NCI-H1694 treated with DMSO at 0.1 percent for 48 hours (cell line): ENCODE results near the gene SLX4IP.

Experiments
- DNase-seq: peaks from one replicate; lab custom pipeline; 2025; lab: John Stamatoyannopoulos, UW

SLX4IP gene

DNA sequence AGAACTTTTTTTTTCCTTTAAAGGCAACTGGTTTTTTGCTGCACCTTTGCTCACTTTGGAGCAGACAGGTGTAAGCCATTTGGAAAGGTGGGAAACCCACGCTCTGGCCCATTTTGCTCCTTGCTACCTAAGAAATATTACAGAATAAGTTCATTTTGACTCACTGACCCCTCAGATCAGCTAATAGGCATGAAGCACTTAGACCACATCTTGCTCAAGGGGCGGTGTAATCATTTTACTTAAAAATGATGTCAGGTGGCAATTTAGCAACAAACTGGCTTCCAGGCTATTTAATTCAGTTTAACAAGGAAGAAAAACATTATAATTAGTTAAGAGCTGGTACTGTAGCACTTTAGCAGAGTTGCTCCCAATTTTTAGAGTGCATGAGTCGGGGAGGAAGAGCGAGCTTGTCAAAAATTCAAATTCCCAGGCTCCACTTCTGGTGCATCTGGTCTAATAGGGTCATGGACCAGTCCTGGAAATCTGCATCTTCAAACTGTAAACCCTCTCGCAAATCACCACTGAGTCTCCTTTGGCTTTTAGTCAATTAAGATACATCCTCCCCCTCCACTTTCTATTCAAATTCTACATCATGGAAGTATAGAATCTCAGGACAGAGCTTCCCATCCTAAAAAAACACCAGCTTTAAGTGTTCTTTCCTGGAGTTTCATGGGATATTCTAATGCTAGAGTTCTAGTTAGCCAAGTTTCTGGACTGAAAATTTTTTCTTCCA is 200.5 kb downstream of the SLX4IP start:
- no peak for DNase-seq

DNA sequence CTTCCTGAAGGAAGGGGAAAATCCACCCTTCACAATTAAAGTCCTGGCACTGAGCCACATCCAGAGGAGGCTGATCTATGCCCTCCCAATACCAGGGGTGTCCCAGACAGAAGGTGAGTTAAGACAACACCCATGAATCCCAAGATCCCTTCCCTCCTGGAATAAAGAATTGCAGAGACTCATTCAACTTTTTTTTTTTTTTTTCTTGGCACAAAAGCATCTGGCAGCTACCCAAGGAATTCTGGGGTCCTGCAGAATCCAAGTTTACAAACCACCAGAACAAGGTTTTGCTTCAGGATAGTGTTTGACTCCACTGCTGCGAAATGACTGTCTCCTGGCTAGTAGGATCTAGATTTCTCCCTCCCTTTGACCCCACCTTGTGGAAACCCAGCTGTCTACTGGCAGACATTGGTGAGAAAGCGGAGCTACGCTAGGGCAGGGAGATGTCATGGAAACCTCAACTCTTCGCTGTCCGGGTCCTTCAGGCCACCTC is 201.3 kb downstream of the SLX4IP start:
- DNase-seq, result no peak

DNA sequence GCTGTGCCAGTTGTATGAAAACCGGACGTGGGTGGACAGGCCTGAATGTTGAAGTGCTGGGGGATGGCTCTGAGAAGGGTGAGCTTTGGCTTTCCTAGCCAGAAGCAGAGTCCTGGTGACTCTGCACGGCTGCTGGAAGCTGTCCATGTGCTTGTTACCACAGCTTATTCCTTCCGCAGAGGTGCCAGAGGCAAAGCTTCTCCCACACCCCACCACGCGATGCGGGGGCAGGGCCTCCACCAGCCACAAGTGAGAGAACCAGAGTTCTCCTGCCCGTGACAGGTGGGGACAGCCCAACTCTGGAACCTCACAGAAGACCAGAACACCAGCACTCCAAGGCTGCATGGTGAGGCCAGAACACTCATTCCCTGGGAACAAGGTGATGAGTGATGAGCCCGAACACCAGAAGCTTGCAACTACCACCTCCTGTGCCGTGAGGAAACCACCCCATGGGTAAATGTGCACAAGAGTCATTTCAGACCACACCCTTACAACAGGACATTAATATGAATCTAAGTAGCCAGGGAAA is 202.0 kb downstream of the SLX4IP start:
- no peak for DNase-seq

DNA sequence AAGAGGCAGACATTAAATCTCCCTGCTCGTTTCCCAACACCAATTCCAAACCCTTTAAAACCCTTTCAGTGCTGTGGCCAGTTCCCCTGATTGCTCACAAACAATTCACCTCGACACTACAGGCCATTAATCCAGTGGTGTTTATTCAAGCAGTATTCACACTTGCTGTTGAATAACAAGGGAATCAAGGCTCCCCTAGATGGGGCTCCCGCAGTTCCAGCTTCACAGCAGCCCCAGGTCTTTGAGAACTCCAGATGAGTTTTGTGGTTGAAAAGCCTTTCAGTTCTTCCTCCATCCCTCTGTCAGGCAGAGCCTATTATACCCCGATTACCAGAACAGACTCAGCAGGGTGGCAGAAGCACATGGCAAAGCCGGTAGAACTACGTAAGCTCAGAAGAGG is 202.5 kb downstream of the SLX4IP start:
- no peak for DNase-seq

DNA sequence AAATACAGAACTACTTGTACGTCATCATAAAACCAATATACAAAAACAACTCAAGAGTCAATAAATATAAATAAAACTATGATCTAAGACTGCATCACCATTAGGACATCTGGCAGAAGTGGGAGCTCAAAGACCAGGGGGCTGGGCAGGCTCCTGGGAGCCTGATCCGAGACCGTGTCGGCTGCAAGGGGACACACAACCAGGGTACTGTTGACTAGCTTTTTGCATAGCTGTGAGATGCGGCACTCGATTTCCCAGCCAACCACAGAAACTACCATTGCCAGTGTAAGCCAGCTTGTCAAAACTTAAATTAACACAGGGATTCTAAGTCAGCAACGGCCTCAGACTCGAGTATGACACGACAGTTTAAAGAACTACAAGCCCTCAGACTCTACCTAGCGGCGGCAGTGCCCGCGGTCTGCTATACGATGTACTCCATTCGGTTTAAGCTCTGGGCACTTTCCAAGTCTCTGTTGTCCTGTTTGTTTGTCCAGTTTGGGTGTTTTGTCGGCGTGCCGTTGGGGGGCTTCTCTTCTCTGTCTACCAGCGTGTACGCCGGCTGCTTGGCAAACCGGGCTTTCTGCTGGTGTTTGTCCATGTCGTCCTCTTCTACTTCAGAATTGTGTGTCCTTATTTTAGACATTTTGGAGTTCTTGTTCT is 204.1 kb downstream of the SLX4IP start:
- DNase-seq, result no peak

DNA sequence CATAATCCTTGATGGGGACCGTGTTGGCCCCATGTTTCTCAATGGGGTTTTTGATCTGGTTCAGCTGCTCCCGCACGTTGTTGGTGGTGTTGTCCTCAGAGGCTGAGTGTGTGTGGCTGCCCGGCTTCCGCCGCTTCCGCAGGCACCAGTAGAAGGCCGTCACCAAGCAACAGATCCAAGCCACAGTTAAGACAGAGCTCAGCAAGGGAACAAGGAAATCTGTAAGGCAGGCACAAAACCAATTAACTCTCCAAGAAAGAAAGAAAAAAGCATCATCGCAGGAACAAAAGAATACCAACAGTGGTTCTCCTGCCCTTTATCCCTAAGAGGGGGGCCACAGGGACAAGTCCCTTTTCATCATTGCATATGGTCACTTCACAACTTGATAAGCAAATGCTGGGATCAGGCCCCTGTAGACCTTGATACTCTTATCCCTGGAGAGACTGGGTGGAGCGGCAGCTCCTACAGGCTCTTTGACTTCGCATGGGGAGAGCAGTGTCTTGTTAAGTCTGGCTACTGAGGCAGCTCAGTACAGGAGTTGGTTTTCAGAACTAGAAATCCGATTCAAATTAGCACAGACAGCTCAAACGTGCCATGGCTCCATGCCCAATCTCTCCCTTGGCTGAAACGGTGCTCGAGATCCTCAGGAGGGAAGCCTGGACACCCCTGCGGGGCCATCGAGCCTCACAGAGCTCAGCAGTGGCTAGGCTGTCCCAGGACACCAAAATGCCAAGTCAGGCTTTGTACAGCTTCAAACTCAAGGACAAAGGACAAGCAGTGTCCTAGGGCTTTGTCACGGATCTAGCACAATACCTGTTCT is 204.8 kb downstream of the SLX4IP start:
- no peak for DNase-seq

DNA sequence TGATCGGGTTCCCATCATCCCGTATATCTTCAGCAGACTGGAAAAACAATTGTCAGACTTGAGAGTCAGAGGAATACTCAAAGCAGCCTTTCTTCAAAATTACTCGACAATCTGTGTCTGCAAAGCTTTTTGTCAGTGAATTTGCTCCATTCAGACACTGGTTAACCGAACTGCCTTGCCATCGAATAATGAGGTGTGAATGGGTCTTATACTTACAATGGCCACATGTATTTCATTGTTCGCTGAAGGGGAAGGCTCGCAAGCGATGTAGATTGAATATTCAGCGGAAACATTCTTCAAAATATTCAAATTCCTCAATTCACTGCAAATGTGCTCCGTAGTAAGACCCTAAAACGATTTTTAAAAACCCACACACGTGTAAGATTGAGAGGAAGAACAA is 205.8 kb downstream of the SLX4IP start:
- no peak for DNase-seq

DNA sequence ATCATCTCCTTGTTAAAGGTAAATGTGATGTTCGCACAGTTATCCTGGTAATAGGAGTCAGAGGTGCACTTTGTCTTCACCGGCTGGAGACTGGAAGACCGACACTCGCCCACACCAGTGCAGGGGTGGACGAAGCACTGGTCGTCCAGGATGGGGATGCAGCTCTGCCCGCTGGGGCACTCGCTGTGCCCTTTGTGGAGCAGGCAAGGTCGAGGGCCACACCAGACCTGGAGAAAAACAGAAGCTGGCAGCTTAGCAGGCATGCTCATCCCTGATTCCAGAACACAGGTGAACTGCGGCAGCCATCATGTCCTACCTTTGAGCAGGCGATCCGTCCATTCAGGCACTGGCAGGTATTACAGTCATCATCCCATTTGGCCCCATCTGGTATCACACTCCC is 206.4 kb downstream of the SLX4IP start:
- no peak for DNase-seq

DNA sequence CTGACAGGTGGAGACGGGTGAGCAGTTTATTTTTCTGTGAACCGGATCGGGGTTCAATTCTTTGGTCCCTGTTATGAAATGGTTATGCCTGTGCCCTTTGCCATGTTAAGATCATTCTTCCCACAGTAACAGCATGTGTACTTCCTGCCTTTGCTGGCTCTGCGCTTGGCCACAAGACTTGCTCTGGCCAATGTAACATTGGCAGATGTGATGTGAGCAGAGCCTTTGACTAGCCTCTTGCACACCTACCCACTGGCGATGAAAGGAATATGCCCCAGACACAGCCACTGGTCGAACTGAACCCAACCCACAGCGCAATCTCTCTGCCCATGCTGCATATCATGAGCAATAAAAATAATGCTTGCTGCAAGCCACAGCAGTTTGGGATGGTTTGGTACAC is 206.8 kb downstream of the SLX4IP start:
- DNase-seq, result no peak

DNA sequence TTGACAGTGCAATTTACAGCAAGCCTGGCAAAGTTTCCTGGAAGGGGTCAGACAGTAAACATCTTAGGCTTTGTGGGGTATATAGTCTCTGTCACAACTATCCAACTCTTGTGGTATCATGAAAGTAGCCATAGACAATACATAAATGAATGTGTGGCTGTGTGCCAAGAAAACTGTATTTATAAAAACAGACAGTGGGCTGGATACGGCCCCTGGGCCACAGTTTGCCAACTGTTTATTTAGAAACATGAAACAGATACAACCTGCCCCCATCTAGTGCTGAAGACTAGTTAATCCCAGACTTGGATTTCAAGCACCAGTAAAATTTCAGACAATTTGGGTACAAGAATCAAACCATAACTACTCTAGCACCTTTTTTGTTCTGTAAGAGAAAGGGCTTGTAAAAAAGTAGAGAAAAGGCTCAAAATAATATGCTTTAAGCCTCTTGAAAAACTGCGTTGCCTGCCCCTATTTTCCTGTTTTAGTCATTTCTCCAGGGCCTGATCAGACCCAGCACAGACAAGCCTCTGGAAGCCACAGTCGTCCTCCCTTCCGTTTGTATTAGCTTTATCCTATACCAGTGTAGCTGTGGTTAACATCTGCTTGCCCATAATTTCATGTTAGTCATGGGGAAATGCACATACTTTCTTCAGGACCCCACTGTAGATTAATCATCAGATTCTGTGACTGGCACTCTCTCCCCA is 207.9 kb downstream of the SLX4IP start:
- DNase-seq, result no peak

DNA sequence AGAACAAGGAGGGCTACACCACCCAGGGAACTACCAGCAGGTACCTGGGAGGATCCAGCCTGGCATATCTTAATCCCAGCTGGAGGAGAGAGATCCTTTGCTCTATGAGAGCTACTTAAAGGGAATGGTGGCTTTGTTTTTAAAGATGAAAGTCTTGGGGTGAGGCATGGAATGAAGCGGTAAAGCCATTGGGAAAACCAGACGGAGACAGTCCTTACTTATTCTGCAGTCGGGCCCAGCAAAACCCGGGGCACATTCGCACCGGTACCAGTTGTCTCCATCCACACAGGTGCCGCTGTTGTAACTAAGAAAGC is 208.4 kb downstream of the SLX4IP start:
- no peak for DNase-seq

DNA sequence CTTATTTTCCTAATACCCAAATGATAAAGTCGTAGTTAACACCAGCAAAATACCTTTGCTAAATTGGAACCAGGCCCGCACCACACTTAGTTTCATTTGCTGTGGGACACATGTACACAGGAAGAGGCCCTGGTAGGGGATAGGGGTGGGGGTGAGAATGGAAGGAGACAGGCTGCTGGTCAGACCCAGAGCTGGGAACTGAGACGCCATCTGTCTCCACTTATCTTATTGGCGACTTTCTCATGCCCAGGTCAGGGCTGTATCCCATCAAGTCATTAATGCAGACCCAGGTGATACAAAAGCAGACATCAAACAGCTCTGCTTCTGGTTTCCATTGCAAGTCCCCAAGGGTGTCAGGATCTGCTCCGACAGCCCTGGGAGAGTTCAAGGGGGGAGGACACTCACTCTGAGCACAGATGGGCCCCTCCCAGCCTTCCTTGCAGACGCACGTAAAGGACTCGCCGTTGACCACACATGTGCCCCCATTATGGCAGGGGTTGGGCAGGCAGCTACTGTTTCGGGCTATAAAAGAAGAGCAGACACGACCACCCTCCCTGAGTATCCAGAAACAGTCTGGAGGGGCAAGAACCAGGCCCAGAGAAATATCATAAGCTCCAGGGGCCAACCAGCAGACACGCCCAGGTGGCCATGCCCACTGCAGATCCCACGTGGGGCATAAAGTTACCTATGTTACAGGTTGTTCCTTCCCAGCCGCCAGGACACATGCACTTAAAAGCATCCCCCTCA is 209.5 kb downstream of the SLX4IP start:
- no peak for DNase-seq

DNA sequence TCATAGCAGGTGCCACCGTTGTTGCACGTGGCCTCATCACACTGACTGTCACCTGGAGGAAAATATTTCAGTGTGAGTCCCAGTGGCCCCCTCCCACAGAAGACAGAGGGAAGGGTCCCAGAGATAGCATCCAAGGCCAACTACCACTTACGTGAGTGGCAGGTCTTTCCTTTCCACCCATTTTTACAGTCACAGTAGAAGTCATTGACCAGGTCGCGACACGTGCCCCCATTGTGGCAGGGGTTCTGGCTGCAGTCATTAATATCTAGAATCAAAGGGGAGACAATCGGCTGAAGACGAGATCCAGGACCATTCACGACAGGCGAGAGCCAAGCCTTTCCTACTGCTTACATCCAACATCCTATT is 210.1 kb downstream of the SLX4IP start:
- no peak for DNase-seq

DNA sequence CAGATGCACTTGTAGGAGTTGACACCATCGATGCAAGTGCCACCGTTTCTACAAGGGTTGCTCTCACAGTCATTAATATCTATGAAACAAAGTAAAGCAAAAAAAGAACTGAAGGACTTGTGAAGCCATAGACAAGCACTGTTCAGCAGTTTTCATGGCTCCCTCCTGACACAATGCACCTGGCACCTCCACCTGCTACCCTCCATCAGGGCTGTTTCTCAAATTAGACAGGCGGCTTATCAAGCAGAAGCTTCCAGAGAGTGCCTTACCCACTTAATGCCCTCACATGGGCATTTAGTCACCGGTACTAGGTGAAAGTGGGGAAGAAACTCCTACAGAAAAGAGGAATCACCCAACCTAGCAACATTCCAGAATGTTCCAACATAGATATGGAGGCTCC is 210.9 kb downstream of the SLX4IP start:
- DNase-seq, result no peak

DNA sequence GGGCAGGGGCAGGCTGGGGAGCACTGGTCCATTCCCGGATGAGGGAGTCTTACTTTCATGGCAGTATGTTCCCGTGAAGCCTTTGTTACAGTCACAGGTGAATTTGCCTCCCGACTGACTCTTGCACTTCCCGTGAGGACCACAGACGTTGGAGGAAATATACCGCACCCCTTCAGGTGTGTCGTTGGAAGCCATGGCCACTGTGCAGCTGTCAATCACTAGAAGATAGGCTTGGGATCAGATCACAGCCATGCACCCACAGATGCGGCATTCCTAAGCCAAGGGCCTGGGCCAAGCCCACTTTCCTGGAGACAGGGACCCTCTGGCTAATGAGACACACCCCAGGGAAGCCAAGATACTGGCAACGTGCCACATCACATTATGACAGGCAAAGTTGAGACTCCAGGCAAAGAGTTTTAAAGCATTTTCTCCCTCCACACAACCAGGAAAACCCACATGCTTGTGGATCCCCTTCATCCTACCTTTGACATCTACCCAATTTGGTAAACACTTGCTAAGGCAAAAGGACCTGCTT is 211.8 kb downstream of the SLX4IP start:
- no peak for DNase-seq

DNA sequence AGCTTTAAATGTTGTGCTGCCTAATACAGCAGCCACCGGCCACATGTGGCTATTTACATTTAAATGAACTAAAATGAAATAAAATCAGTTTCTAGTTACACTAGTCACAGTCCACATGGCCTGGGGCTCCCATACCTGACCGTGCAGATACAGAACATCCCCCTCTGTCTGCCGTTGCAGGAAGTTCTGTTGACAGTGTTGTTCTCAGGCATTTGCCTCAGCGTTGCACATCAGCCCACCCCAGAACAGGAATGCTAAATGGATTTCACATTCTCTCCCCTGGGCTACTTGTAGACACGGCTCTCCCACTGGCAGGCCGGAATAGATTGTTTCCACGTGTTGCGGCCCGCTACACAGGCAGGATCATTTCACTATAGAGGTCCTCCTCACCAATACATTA is 212.4 kb downstream of the SLX4IP start:
- no peak for DNase-seq

DNA sequence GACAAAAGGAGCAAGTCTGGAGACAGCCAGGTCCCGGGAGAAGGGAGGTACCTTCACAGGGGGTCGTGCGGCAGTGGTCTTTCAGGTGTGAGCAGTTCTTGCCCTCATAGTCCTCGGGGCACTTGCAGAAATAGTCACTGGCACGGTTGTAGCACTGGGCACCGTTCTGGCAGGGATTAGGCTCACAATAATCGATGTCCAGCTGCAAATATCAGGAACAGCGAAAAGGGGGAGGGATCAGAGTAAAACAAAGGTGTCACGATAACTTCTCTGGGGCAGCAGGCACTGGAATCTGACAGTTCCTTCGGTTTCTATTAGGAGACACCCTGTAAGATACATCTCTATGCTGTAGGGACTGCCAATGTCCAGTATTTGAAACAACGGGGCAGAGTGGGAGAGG is 212.8 kb downstream of the SLX4IP start:
- no peak for DNase-seq

DNA sequence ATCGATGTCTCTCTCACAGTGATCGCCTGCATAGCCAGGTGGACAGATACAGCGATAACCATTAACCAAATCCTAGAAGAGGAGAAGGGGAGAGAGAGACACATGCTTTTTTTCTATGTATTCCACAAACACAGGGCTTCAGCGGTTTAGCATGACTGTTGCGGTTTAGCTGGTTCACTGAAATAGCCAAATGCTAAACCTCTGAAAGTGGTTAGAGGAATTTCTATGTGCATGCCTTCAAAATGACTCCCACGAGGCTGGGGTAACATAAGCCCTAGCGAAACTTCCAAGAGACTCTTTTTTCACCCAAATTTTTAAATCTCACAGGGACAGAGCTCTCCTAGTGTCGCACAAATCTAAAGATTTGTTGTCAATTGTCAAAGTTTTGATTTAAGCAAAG is 213.5 kb downstream of the SLX4IP start:
- no peak for DNase-seq

DNA sequence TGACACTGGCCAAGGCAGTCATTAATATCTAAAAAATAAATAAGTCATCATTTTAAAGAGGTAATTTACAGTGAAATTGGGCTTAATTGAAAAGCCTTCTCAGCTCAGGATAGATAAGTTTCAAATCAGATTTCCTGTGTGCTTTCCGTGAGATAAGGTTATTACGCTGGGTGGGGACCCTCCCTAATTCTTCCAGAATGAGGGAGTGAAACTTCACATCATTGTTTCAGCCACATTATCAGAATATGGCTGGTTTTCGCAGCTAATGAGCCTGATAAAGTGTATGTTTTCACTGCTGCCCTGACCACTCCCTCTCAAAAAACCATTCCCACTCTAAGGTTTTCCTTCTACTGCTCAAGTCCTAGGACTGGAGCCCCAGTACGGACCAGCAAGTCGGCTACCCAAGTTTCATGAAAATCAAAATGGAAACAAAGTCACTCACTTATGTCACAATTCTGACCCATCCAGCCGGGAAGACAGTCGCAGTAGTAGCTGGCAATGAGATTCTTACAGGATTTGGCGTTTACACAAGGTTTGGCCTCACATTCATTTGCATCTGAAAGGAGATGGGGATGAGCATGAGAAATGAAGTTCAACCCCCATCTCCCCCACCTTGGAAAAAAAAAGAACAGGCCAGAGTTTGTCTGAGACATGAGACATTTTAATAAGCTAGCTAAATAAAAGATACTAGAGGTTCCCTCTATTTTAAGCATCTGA is 214.1 kb downstream of the SLX4IP start:
- DNase-seq, result no peak

DNA sequence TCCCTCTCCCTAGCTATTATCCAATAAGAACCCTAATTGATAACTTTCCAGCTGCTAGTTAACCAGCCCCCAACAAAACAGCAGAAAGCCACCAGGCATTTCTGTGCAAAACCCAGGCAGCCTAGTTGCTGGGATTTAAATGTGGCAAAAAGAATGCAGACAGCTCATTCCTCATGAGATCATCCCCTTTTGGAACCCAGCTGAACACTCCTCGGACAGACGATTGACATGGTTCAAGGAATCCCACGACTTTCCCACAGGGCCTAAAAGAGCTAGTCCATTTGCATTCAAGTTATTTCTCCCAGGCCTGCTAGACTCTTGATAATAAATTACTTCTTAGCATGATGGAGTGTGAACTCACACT is 214.7 kb downstream of the SLX4IP start:
- DNase-seq, result no peak
